ENCODE measurements around the gene PLIN1.

- no peak for TF ChIP-seq CTCF (IDR thresholded peaks at IDR 0.05; ENCODE audit: insufficient read depth, low read depth, low read length)
- no peak for TF ChIP-seq EZH2 (IDR thresholded peaks at IDR 0.05; ENCODE audit: insufficient read depth, low read length)
Observed at GRCh38 chr15:89654847-89655805, 24.0 kb downstream of the PLIN1 start, which contains the start of gene KIF7.
